Measurements from ENCODE around the gene AUNIP. TPM values are rescaled to one million over a fixed set of nuclear protein-coding genes. Genes with fewer than 3 reads are reported as not detected.
A peak's percentile ranks its signal among the peaks of the same experiment; 100 is the strongest.

AUNIP gene
- total and polyA plus RNA-seq, 5 donors from 2014 or later, result 0.15 to 0.26 (median 0.20) TPM; not detected in 2

- ATAC-seq (ENCODE audit: low read depth in 2 of 2), result no peak
- peaks cover 0 to 23% (median 12%) of the 10 kb centered on the region in 4 donors for H3K4me1 Mint-ChIP-seq
- Histone ChIP-seq H3K27me3 (ENCODE audit: control insufficient read depth, insufficient read depth, low read length) (no peaks in the 10 kb centered on the region), H3K27ac (ENCODE audit: insufficient read depth, low read length, poor library complexity, severe bottlenecking) (no peak overlapping the region), H3K4me3 (ENCODE audit: low read depth, low read length) (no peak overlapping the region), H3K36me3 (ENCODE audit: control insufficient read depth, insufficient read depth, low read length) (peaks cover 12% of the 10 kb centered on the region), H3K9me3 (ENCODE audit: control insufficient read depth in 2 of 2, low read length in 2 of 2) (no peaks in the 10 kb centered on the region), H3K4me1 (ENCODE audit: control insufficient read depth, insufficient read depth, low read length, poor library complexity, severe bottlenecking) (peaks cover 5% of the 10 kb centered on the region)
- DNase-seq, result no peak
- peaks cover 18% of the 10 kb centered on the region for H3K36me3 Mint-ChIP-seq
- no peaks in the 10 kb centered on the region for H3K27me3 Mint-ChIP-seq
- no peaks in the 10 kb centered on the region for H3K9me3 Mint-ChIP-seq
- no peak overlapping the region for H3K4me3 Mint-ChIP-seq
- H3K27ac Mint-ChIP-seq, result no peak overlapping the region
Measured at GRCh38 chr1:25896266-25896665, 37.0 kb upstream of the AUNIP start.

DNA sequence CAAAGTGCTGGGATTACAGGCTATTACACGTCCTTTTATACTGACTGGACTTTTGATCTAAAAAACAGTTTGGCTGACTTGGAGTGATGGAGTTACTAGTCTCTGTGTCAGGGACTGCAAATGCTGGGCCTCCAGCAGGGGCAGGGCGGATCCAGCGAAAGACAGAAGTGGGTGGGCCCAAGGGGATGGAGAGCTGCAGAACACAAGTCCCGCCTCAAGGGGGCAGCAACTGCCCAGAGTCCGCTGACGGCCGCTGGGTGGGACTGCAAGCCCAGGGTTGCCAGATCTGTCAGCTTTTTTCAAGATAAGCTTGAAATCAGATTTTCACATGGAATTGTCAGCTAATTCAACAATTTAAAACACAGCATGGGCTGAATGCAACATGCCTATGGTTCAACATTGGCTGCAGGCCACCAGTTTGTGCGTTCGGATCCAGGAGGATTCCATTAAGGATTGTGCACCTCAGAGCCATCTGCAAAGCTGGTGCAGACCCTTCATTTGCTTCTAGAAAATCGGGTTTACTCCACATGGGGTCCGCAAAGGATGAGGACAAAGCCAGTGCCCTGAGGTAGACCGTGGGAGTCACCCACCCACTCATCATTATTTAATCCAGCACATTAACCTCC, 36.2 kb upstream of the AUNIP start:
- Mint-ChIP-seq H3K9me3 (no peaks in the 10 kb centered on the region), H3K4me1 (peaks cover 0 to 16% (median 8%) of the 10 kb centered on the region in 4 donors), H3K27ac (peak overlapping the region in 2 of 3 donors; percentile 74 to 82), H3K27me3 (no peaks in the 10 kb centered on the region), H3K36me3 (peaks cover 11% of the 10 kb centered on the region), H3K4me3 (no peak overlapping the region)
- DNase-seq (peak; percentile 80 to 95 (median 94)), ATAC-seq (ENCODE audit: low read depth in 2 of 2) (peak; percentile 100)
- H3K27me3 ChIP-seq (ENCODE audit: control insufficient read depth, insufficient read depth, low read length), result no peaks in the 10 kb centered on the region
- H3K27ac ChIP-seq (ENCODE audit: insufficient read depth, low read length, poor library complexity, severe bottlenecking), result no peak overlapping the region
- no peak overlapping the region for H3K4me3 ChIP-seq (ENCODE audit: low read depth, low read length)
- no peaks in the 10 kb centered on the region for H3K9me3 ChIP-seq (ENCODE audit: control insufficient read depth in 2 of 2, low read length in 2 of 2)
- H3K4me1 ChIP-seq (ENCODE audit: control insufficient read depth, insufficient read depth, low read length, poor library complexity, severe bottlenecking), result peaks cover 5% of the 10 kb centered on the region
- peaks cover 6% of the 10 kb centered on the region for H3K36me3 ChIP-seq (ENCODE audit: control insufficient read depth, insufficient read depth, low read length)

- Histone ChIP-seq H3K4me1 (ENCODE audit: control insufficient read depth, insufficient read depth, low read length, poor library complexity, severe bottlenecking) (peaks cover 5% of the 10 kb centered on the region), H3K9me3 (ENCODE audit: control insufficient read depth in 2 of 2, low read length in 2 of 2) (no peaks in the 10 kb centered on the region), H3K27ac (ENCODE audit: insufficient read depth, low read length, poor library complexity, severe bottlenecking) (no peak overlapping the region), H3K36me3 (ENCODE audit: control insufficient read depth, insufficient read depth, low read length) (no peaks in the 10 kb centered on the region), H3K4me3 (ENCODE audit: low read depth, low read length) (no peak overlapping the region), H3K27me3 (ENCODE audit: control insufficient read depth, insufficient read depth, low read length) (no peaks in the 10 kb centered on the region)
- DNase-seq (no peak), ATAC-seq (ENCODE audit: low read depth in 2 of 2) (no peak)
- no peaks in the 10 kb centered on the region for H3K36me3 Mint-ChIP-seq
- no peaks in the 10 kb centered on the region for H3K9me3 Mint-ChIP-seq
- no peak overlapping the region for H3K4me3 Mint-ChIP-seq
- H3K27ac Mint-ChIP-seq, result no peak overlapping the region
- H3K4me1 Mint-ChIP-seq, result peaks cover 0 to 12% (median 6%) of the 10 kb centered on the region in 4 donors
- no peaks in the 10 kb centered on the region for H3K27me3 Mint-ChIP-seq
Measured at GRCh38 chr1:25893116-25893515, 33.9 kb upstream of the AUNIP start.

- Histone ChIP-seq H3K36me3 (ENCODE audit: control insufficient read depth, insufficient read depth, low read length) (no peaks in the 10 kb centered on the region), H3K4me1 (ENCODE audit: control insufficient read depth, insufficient read depth, low read length, poor library complexity, severe bottlenecking) (peaks cover 5% of the 10 kb centered on the region), H3K9me3 (ENCODE audit: control insufficient read depth in 2 of 2, low read length in 2 of 2) (no peaks in the 10 kb centered on the region), H3K27me3 (ENCODE audit: control insufficient read depth, insufficient read depth, low read length) (no peaks in the 10 kb centered on the region), H3K4me3 (ENCODE audit: low read depth, low read length) (no peak overlapping the region), H3K27ac (ENCODE audit: insufficient read depth, low read length, poor library complexity, severe bottlenecking) (no peak overlapping the region)
- no peak overlapping the region for H3K27ac Mint-ChIP-seq
- peaks cover 0 to 12% (median 6%) of the 10 kb centered on the region in 4 donors for H3K4me1 Mint-ChIP-seq
- DNase-seq (no peak), ATAC-seq (ENCODE audit: low read depth in 2 of 2) (no peak)
- no peak overlapping the region for H3K4me3 Mint-ChIP-seq
- no peaks in the 10 kb centered on the region for H3K9me3 Mint-ChIP-seq
- H3K36me3 Mint-ChIP-seq, result no peaks in the 10 kb centered on the region
- H3K27me3 Mint-ChIP-seq, result no peaks in the 10 kb centered on the region
Measured at GRCh38 chr1:25891606-25892005, 32.3 kb upstream of the AUNIP start.

DNA sequence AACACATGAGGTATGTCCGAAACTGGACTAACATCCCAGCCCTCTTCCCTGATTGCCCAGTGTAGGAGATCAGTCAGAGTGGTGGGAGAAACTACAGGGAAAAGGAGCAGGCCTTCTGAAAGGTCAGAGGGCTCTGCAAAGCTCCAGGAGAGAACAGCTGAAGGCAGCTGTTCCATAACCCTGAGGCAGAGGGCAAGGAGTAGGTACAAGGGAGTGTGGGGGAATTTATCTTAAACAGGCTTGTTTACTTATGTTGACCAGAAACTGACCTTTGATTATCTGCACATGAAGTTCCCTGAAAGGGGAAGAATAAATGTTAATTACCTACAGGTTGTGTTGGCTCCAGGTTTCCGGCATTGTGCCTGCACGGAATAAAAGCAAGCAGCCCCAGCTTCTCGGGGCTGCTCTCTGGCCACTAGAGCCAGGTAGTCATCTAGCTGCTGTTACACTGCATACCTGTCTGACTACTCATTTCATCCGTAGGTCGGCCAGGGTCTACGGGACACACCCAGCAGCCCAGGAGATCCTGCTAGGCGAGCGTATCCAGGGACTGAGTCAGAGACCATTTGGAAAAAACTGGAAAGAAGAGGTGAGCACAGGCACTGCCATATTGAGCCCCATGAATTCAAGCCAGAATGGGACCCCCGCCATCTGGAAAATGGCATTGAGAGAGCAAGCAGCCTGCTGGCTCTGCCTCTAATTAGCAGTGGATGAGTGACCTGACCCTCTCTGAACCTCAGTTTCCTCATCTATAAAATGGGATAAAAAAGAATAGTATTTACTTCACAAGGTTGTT, 31.2 kb upstream of the AUNIP start:
- H3K4me1 Mint-ChIP-seq, result peaks cover 0 to 5% (median 2%) of the 10 kb centered on the region in 4 donors
- H3K36me3 Mint-ChIP-seq, result no peaks in the 10 kb centered on the region
- Histone ChIP-seq H3K27ac (ENCODE audit: insufficient read depth, low read length, poor library complexity, severe bottlenecking) (no peak overlapping the region), H3K4me3 (ENCODE audit: low read depth, low read length) (no peak overlapping the region), H3K27me3 (ENCODE audit: control insufficient read depth, insufficient read depth, low read length) (no peaks in the 10 kb centered on the region), H3K36me3 (ENCODE audit: control insufficient read depth, insufficient read depth, low read length) (no peaks in the 10 kb centered on the region), H3K4me1 (ENCODE audit: control insufficient read depth, insufficient read depth, low read length, poor library complexity, severe bottlenecking) (peaks cover under 1% of the 10 kb centered on the region), H3K9me3 (ENCODE audit: control insufficient read depth in 2 of 2, low read length in 2 of 2) (no peaks in the 10 kb centered on the region)
- no peak overlapping the region for H3K27ac Mint-ChIP-seq
- H3K27me3 Mint-ChIP-seq, result no peaks in the 10 kb centered on the region
- no peak for ATAC-seq (ENCODE audit: low read depth in 2 of 2)
- no peak for DNase-seq
- no peaks in the 10 kb centered on the region for H3K9me3 Mint-ChIP-seq
- H3K4me3 Mint-ChIP-seq, result no peak overlapping the region

DNA sequence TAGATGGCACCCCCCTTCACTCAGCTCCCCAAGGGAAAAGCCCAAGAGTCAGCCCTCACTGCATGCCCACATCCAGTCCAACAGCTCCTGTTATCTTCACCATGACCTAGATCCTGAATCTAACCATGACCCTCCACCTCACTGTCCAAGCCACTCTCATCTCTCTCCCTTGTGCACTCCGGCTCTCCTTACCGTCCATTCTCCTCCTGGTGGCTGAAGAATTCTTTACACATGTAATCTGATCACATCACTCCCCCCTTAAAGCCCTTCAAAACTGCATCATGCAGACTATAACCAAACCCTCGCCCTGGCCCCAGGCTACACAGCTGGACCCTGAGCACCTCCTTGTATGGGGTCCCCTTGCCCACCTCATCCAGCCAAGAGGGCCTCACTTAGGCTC, 30.2 kb upstream of the AUNIP start:
- H3K36me3 ChIP-seq (ENCODE audit: control insufficient read depth, insufficient read depth, low read length), result no peaks in the 10 kb centered on the region
- H3K4me3 ChIP-seq (ENCODE audit: low read depth, low read length), result no peak overlapping the region
- no peak for ATAC-seq (ENCODE audit: low read depth in 2 of 2)
- DNase-seq, result no peak
- H3K4me1 ChIP-seq (ENCODE audit: control insufficient read depth, insufficient read depth, low read length, poor library complexity, severe bottlenecking), result no peaks in the 10 kb centered on the region
- no peak overlapping the region for H3K27ac ChIP-seq (ENCODE audit: insufficient read depth, low read length, poor library complexity, severe bottlenecking)
- no peaks in the 10 kb centered on the region for H3K4me1 Mint-ChIP-seq
- H3K27ac Mint-ChIP-seq, result peak overlapping the region in 2 of 3 donors; percentile 62 to 84
- H3K4me3 Mint-ChIP-seq, result peak overlapping the region in 1 of 4 donors; percentile 48
- no peaks in the 10 kb centered on the region for H3K9me3 Mint-ChIP-seq
- no peaks in the 10 kb centered on the region for H3K9me3 ChIP-seq (ENCODE audit: control insufficient read depth in 2 of 2, low read length in 2 of 2)
- H3K27me3 Mint-ChIP-seq, result no peaks in the 10 kb centered on the region
- no peaks in the 10 kb centered on the region for H3K27me3 ChIP-seq (ENCODE audit: control insufficient read depth, insufficient read depth, low read length)
- no peaks in the 10 kb centered on the region for H3K36me3 Mint-ChIP-seq

DNA sequence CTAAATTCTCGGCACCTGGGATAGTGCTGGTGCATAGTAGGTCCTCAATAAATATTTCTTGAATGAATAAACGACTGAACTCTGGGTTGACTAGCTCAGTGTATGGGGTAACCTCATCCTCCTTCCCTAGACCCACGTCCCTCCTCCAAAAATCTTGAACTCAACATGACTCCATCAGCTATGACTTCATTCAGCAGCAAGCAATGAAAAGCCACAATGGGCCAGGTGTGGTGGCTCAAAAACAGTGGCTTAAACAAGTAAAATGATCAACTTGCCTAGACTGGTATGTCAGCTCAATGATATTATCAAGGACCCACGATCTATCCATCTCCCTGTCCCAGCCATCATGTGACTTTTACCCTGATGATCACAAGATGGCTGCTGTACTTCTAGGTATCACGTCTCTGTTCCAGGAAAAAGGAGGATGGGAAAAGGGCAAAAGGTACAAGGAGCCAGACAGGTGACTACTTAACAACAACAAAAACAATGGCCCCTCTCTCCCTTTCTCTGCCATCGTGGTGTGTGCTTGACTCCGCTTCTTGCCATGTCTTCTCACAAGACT, 29.2 kb upstream of the AUNIP start:
- Mint-ChIP-seq H3K27me3 (no peaks in the 10 kb centered on the region), H3K27ac (peak overlapping the region in 1 of 3 donors; percentile 18), H3K9me3 (no peaks in the 10 kb centered on the region), H3K36me3 (no peaks in the 10 kb centered on the region), H3K4me1 (no peaks in the 10 kb centered on the region), H3K4me3 (no peak overlapping the region)
- ATAC-seq (ENCODE audit: low read depth in 2 of 2) (no peak), DNase-seq (no peak)
- Histone ChIP-seq H3K4me1 (ENCODE audit: control insufficient read depth, insufficient read depth, low read length, poor library complexity, severe bottlenecking) (no peaks in the 10 kb centered on the region), H3K9me3 (ENCODE audit: control insufficient read depth in 2 of 2, low read length in 2 of 2) (no peaks in the 10 kb centered on the region), H3K36me3 (ENCODE audit: control insufficient read depth, insufficient read depth, low read length) (no peaks in the 10 kb centered on the region), H3K27me3 (ENCODE audit: control insufficient read depth, insufficient read depth, low read length) (no peaks in the 10 kb centered on the region), H3K27ac (ENCODE audit: insufficient read depth, low read length, poor library complexity, severe bottlenecking) (no peak overlapping the region), H3K4me3 (ENCODE audit: low read depth, low read length) (no peak overlapping the region)

Measured in CD4-positive, CD25-positive, alpha-beta regulatory T cell (primary cell).